Lung (tissue), 12 donors: Measurements from ENCODE around the gene NAP1L1. TPM values are rescaled to one million over a fixed set of nuclear protein-coding genes. Genes with fewer than 3 reads are reported as not detected.
A peak's percentile ranks its signal among the peaks of the same experiment; 100 is the strongest.

Source experiments
- ATAC-seq: fragments of 200-7000 bp; cut with Tn5 transposase; one replicate; pipeline ENCODE4 v1.9.1; 2020; ENCODE audit warnings: moderate number of reproducible peaks; ENCODE audit not compliant: insufficient read depth, low FRiP score
- DNase-seq, 3 donors: peaks; one replicate each; pipeline ENCODE4 v3.0.0-alpha.2; 2013 to 2017
- H3K27ac ChIP-seq, 2 donors: one replicate each; pipeline ENCODE4 v1.5.1; 2013; ENCODE audit warnings: mild to moderate bottlenecking in 2 of 2, moderate library complexity in 2 of 2, control low read depth in 1 of 2, inconsistent platforms in 1 of 2, low read depth in 1 of 2, low read length in 1 of 2
- H3K27me3 ChIP-seq, 3 donors: one replicate each; pipeline ENCODE4 v1.5.1; 2013; ENCODE audit warnings: low read length in 2 of 3; ENCODE audit not compliant: control insufficient read depth in 3 of 3, insufficient read depth in 3 of 3
- H3K36me3 ChIP-seq, 4 donors: one replicate each; pipeline ENCODE4 v1.5.1; 2013; ENCODE audit warnings: low read length in 4 of 4, mild to moderate bottlenecking in 1 of 4, moderate library complexity in 1 of 4; ENCODE audit not compliant: control insufficient read depth in 4 of 4, insufficient read depth in 4 of 4
- H3K4me1 ChIP-seq, 5 donors: one replicate each; pipeline ENCODE4 v1.5.1; 2013; ENCODE audit warnings: low read length in 5 of 5, mild to moderate bottlenecking in 2 of 5, moderate library complexity in 1 of 5; ENCODE audit not compliant: control insufficient read depth in 5 of 5, insufficient read depth in 5 of 5
- H3K4me3 ChIP-seq: one replicate; pipeline ENCODE4 v1.5.1; 2013; ENCODE audit warnings: mild to moderate bottlenecking, control low read depth, moderate library complexity
- H3K9ac ChIP-seq, 2 donors: one replicate each; pipeline ENCODE4 v1.5.1; 2013; ENCODE audit warnings: low read length in 2 of 2, control low read depth in 1 of 2; ENCODE audit not compliant: insufficient read depth in 1 of 2
- H3K9me3 ChIP-seq, 4 donors: one replicate each; pipeline ENCODE4 v1.5.1; 2013; ENCODE audit warnings: low read length in 3 of 4, mild to moderate bottlenecking in 1 of 4, moderate library complexity in 1 of 4; ENCODE audit not compliant: control insufficient read depth in 4 of 4, insufficient read depth in 3 of 4
- CTCF ChIP-seq: IDR thresholded peaks from 2 replicates; pipeline ENCODE4 v1.5.1; 2012; ENCODE audit warnings: mild to moderate bottlenecking; ENCODE audit errors: control extremely low read depth, extremely low read depth
- WGBS, 2 donors: extraction: QIAGEN DNeasy Blood & Tissue Kit; methylation state at CpG; one replicate each; pipeline ENCODE4 v1.1.7; 2013; 5-methylcytosine and 5-hydroxymethylcytosine counted together
- polyA plus RNA-seq, 2 donors: library from polyadenylated mRNA; stranded (reverse); fragments of 200-250 nt; gene quantifications; one replicate each; pipeline ENCODE4 v1.2.1, GENCODE V29; 2013
- total RNA-seq, 2 donors: library from RNA; depleted of rRNA in 1 of 2; stranded (reverse); fragments of >200 nt in 1 of 2; gene quantifications; one replicate each; pipeline ENCODE4 v1.2.1, GENCODE V29; 2014 to 2021
- donor health status: control.
- donor health status: control.
- donor health status: Bipolar disorder and iron deficiency.
- donor health status: healthy.
- donor health status: DM: yes; HTN: yes; CAD: no.

Gene NAP1L1
- total and polyA plus RNA-seq, 4 donors: 268 to 515 (median 322) TPM

GRCh38 chr12:76033081-76034011 is 51.1 kb downstream of the NAP1L1 start:
- Histone ChIP-seq H3K9me3 (no peaks in the 10 kb centered on the region), H3K4me1 (peaks cover 2 to 32% (median 14%) of the 10 kb centered on the region in 5 donors), H3K9ac (peak overlapping the region in 1 of 2 donors; percentile 98), H3K27ac (peak overlapping the region in 1 of 2 donors; percentile 99), H3K36me3 (peaks cover 0 to 34% (median 5%) of the 10 kb centered on the region in 4 donors), H3K4me3 (no peak overlapping the region), H3K27me3 (no peaks in the 10 kb centered on the region)
- no peak for TF ChIP-seq CTCF
- peak in 2 of 3 donors; percentile 59 to 74 for DNase-seq
- no peak for ATAC-seq
- 85 to 93% methylated on average over 5 of the region's 5 CpGs for WGBS, 2 donors

- H3K36me3 ChIP-seq: peaks cover 0 to 36% (median 7%) of the 10 kb centered on the region in 4 donors
- no peak for TF ChIP-seq CTCF
- peak overlapping the region; percentile 68 for H3K4me3 ChIP-seq
- no peaks in the 10 kb centered on the region for H3K9me3 ChIP-seq
- DNase-seq (peak; percentile 68 to 83 (median 83)), ATAC-seq (peak; percentile 29)
- peak overlapping the region; percentile 82 to 98 for H3K9ac ChIP-seq
- H3K27me3 ChIP-seq: no peaks in the 10 kb centered on the region
- H3K4me1 ChIP-seq: peaks cover 2 to 40% (median 13%) of the 10 kb centered on the region in 5 donors
- 6 to 10% methylated on average over 58 of the region's 58 CpGs for WGBS, 2 donors
- H3K27ac ChIP-seq: peak overlapping the region; percentile 97 to 99
Measured at GRCh38 chr12:76032043-76032981, 52.2 kb downstream of the NAP1L1 start.

GRCh38 chr12:76031414-76032042 is 53.0 kb downstream of the NAP1L1 start, which contains the start of gene PHLDA1:
Gene PHLDA1, minus strand, starts transcription at chr12:76031776.
- no peaks in the 10 kb centered on the region for H3K27me3 ChIP-seq
- ATAC-seq (peak; percentile 90), DNase-seq (peak; percentile 99)
- H3K4me3 ChIP-seq: peak within 1 kb of the TSS; percentile 83
- no peaks in the 10 kb centered on the region for H3K9me3 ChIP-seq
- WGBS, 2 donors: 0 to 1% methylated on average over 47 to 67 of the region's 67 CpGs
- H3K36me3 ChIP-seq: peaks cover 0 to 41% (median 7%) of the 10 kb centered on the region in 4 donors
- peak within 1 kb of the TSS; percentile 82 to 99 for H3K9ac ChIP-seq
- peak; percentile 20 for TF ChIP-seq CTCF
- H3K4me1 ChIP-seq: peaks cover 2 to 46% (median 19%) of the 10 kb centered on the region in 5 donors
- H3K27ac ChIP-seq: peak within 1 kb of the TSS; percentile 97 to 99
